ENCODE measurements around the gene TMEM30A.

TMEM30A gene

DNA sequence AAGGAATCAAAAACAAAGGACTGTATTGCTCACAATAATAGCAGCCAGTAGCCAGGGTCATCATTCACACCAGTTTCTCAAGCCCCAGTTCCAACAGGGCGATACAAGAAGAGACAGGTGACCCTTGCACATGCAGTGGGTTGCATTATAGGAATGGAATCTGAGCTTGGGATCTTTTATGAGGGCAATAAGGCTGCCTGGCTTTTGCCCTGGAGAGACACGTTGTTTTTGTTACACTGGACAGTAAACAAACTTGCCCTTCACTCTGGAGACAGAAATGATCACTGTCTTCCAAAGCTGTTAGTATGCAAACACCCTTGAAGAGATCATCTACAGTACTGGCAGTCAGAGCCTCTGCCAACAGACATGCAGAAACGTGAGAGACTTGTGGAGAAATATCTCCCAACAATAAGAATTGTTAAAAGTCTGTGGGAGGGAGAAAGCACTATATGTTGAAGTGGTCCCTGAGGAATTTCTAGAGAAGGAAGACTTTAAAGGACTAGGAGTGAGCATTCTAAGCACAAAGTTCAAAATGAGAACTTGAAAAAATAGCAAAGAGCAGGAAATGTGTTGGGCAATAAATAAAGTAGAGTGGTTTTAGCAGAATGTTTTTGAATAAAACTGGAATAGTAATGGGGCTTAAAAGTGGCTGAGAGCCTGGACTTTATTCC is 72.5 kb downstream of the TMEM30A start:
- no peak for DNase-seq

DNA sequence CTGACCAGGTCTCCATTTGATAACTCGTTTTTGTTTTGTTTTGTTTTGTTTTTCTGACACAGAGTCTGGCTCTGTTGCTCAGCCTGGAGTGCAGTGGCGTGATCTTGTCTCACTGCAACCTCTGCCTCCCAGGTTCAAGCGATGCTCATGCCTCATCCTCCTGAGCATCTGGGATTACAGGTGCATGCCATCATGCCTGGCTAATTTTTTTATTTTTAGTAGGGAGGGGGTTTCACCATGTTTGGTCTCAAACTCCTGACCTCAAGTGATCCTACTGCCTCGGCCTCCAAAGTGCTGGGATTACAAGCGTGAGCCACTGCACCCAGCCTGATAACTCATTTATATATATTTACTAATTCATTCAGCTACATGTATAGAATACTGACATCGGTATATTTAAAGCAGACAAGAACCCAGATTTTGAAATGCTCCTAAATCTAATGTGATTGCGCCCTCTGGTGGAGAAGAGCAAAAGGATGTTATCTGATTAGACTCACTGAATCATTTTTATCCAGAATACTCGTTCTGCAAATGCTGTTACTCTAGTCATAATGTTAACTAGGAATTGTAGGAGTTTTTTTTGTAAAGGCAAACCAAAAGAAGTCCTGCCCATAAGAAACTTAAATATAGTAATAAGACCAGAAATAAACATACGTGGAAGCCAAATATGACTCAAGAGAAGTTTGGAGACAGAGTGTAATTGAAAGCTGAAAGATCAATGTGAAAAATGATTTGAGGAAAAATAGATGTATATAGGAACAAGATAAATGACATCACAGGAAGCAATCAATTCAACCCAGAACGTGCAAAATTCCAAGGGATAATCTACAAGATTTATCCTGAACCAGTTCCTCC is 73.5 kb downstream of the TMEM30A start:
- peak; percentile 61 for DNase-seq

GRCh38 chr6:75209184-75209723 is 75.3 kb downstream of the TMEM30A start:
- no peak for DNase-seq

- DNase-seq, result peak; percentile 34
Observed at GRCh38 chr6:75208298-75209183, 76.1 kb downstream of the TMEM30A start.

DNA sequence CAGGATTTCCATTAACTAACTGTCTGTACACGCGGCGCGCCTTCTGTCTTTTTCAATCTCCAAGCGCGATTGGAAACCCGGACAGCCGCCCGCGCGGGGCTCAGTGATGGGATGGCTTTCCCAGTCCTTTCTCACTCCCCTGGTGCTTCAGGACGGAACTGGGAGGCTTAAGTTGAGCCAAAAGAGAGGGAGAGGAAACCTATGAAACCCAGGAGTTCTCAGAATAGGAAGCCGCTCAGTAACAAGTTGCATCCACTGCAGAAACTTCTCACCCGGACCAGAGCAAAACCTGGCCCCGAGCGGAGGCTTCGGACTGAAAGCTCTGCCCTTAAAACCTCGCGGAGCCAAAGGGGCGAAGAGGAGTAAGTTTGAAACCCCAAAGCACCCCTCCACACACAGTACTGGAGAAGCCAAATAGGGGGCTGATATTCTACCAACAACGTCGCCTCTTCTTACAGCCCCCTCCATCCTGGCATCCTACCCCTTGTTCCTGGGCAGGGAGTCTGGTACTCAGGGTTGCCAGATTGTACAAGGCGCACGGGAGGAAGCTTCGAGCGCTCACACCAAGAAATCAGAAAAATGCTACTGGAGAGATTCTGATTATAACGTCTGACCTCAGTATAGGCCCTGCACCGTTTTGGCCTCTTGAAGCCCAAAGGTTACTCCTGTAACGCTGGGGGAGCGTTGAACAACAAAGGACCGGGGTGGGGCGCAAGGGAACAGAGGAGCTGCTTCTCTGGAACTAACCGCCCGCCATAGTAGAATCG is 77.8 kb downstream of the TMEM30A start:
- no peak for DNase-seq

DNA sequence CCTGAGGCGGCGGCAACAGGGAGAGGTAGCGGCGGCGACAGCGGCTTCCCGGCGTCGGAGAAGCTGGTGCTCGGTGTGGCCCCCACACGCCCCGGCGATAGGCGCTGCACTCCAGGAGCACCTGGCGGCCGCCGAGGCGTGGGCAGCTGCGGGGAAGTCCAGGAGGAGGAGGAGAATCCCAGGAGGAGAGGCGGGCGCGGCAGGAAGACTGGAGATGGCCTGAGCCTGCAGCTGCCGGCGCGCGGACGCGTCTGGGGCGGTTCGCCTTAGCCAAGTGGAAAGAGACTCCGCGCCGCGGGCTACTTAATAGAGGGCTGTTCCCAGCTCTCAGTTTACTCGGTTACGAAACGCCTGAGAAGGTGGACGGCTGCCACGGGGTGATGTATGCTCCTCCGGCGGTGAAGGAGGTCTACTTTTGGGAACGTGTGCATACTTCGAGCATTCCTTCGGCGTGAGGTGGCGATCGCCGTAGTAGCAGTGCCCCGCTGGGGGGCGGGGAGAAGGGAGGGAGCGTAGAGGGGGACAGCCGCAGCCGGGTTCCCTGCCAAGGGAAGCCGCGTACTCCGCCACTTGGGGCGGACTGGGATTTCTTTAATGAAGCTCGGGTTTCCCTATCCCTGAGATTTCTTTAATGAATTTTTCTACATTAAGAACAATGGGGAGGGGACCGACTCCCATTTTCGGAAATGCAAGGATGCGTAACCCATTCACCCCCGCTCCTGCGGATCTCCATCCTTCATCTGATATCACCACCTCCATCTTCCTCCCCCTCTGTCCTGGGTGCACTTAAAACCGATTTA is 78.6 kb downstream of the TMEM30A start, which contains the start of gene COL12A1:
Gene COL12A1, minus strand, starts transcription at position 278 of the 800 bp plus-strand sequence. CDS start 3,261 bp downstream, outside the sequence.
- DNase-seq, result peak; percentile 55

- DNase-seq, result no peak
Observed at GRCh38 chr6:75204959-75205775, 79.4 kb downstream of the TMEM30A start.

DNA sequence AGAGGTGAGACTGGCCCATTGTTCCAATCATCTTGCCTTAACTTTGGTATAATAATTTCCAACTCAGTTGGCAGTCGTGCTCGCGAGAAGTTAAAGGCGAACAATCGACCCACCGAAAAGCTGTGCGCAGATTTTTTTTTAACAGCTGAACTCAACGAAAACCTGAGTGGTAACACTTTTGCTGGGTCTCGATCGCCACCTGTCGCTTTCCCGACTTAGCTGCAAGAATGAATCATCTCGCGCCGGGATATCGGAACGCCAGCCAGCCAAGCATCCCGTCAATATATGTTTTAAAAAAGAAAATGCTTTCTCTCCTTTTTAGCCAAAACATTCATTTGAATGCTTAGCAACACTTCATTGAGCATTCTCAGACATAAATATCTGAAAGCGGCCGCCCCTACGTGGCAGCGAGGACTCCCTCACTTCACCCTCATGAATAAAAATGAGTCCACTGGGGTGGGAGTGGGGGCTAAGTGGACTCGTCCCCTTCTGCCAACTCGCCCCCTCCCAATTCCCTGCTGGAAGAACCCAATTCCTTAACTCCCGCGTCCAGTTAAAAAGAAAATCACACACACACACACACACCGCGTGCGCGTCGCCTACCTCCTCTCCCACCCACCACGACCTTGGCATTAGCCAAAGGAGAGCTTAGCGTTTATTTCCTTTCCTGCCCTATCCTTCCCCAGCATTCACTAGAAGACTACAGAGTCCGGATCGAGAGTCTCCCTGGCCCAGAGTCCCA is 80.2 kb downstream of the TMEM30A start:
- peak; percentile 50 for DNase-seq

GRCh38 chr6:75203721-75204120 is 80.9 kb downstream of the TMEM30A start:
- DNase-seq, result no peak
